C1 segment of cervical spinal cord (tissue), 14 donors: Measurements from ENCODE around the gene ZPLD1.

Experiments used
- DNase-seq, 14 donors: peaks; one replicate each; lab custom pipeline; 2025; lab: John Stamatoyannopoulos, UW

The ZPLD1 gene

GRCh38 chr3:102434715-102435114 lies at the start of gene ZPLD1:
Gene ZPLD1, plus strand, starts transcription at chr3:102435015. Its CDS starts 3,473 bp downstream, at chr3:102438488.
- no peak for DNase-seq

- DNase-seq: no peak
Measured at GRCh38 chr3:102390171-102390864, 44.5 kb upstream of the ZPLD1 start.

DNA sequence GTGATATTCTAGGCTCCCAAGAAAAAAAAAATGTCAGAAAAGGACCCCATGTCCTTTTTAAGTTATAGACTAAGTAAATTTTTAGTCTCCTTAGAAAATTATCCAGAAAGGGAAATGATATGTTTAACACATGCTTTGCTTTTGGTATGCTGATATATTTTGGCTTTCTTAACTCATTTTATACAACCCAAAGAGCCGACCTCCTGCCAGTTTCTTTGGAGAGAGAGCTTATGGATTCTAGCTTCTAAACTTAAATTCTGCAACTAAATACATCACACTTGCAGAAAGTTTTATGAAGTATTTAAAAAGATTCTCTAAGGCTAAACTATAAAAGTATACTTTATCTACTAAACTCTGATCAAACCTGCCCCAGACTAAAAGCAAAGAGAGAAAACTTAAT lies 43.9 kb upstream of the ZPLD1 start:
- no peak for DNase-seq

DNA sequence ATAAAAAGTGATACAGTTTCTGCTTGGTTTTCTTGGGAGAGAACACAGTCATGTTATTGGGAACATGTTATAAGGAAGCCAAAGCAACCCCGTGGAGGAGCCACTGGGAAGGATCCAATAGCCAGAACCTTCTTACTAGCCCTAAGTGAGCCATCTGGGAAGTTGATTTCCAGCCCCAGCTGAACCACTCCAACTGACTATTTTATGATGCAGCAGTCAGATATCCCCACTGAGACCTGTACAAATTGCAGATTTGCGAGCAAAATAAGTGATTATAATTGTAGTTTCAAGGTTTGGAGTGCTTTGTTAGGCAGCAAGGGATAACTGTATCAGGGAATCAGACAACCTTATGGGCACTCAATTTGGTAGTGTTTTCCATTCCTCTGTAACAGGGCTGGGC lies 43.3 kb upstream of the ZPLD1 start:
- DNase-seq: no peak

DNA sequence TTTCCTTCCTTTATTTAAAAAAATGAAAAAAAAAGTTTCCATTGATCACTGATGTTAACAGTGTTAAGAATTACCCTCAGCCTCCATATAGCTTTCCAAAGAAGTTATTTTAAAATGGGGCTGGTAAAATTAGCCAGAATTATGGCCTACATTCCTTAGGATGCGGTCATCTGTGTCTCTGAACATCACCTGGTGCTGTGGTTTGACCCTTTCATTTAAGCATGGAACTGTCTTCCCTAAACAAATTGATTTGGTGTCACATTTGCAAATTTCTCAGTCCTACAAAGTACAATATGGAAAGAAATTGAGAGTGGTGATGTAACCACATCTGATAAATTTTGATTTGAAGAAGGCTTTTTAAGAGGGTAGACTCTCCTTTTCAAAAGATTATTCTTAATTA lies 40.3 kb upstream of the ZPLD1 start:
- DNase-seq: no peak

DNA sequence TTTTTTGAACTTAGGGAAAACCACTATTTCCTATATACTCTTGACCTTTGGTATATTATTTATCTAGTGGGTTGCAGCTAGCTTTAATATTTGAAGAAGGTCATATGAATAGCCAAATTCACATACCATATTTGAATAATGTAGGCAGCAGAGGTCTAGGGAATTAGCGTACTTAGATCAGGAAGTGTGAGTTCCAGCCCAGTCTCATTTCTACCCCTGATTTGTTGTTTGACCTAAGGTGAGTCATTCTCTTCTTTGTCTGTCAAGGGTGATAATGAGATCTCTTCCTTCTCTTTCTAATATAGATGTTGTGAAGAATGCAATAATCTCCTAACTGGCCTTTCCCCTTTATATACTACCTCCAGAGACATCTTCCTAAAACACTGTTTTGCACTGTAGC lies 36.6 kb upstream of the ZPLD1 start:
- DNase-seq: no peak

DNA sequence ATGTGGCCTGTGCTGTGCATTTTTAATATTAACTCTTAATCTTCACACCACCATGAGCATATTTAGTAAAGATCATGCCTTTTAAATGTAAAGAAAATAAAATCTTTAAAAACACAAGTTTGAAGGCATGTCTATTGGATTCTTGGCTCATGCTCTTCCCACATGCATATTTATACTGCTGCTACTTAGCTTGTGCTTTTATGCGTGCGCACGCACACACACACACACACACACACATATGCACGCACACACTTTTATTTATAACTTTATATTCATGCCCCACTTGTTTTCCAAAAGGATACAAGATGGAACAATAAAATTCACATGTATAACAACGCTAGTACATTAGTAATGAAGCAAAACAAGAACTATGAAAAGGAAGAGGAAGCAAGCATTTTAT lies 36.1 kb upstream of the ZPLD1 start:
- no peak for DNase-seq

- DNase-seq: no peak
Measured at GRCh38 chr3:102400142-102400541, 34.7 kb upstream of the ZPLD1 start.

- no peak for DNase-seq
Measured at GRCh38 chr3:102400766-102401165, 34.0 kb upstream of the ZPLD1 start.

GRCh38 chr3:102410616-102411015 lies 24.2 kb upstream of the ZPLD1 start:
- no peak for DNase-seq

DNA sequence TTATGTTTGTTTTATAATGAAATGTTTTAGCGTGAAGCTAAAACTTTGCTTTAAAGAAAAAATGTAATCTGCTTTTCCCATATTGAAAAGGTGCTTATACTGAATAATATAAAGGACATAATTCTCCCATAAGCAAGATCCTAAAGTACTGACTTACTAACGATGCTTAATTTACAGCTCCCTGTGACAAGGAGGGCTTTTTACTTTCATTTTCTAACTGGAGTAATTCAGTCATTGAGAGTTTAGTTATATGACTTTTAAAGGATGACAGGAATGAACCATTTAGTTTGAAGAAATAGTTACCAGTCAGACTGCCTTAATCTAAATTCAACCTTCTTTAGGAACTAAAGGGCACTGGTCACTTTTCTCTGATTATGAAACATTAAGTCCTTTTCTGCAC lies 19.3 kb upstream of the ZPLD1 start:
- no peak for DNase-seq

DNA sequence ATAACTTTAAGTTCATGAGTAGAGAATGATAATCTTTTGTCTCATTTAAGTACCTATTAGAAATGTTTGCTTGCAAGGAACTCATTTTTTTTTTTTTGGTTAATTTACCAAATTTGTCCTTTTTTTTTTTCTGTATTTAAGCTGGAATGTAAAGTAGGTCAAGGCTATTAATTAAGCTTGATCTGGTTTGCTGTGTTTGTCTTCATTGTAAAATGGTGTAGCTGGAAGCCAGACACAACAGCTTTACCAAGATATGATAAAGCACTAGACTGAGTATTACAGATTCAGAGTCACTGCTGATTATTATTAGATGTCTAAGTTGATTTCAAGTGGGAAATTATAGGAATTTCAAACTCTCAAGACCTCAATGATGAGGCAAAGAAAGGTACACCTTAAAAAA lies 15.0 kb upstream of the ZPLD1 start:
- DNase-seq: no peak

- DNase-seq: no peak
Measured at GRCh38 chr3:102441832-102442231, 7.0 kb downstream of the ZPLD1 start.

- DNase-seq: no peak
Measured at GRCh38 chr3:102443021-102443420, 8.2 kb downstream of the ZPLD1 start.

DNA sequence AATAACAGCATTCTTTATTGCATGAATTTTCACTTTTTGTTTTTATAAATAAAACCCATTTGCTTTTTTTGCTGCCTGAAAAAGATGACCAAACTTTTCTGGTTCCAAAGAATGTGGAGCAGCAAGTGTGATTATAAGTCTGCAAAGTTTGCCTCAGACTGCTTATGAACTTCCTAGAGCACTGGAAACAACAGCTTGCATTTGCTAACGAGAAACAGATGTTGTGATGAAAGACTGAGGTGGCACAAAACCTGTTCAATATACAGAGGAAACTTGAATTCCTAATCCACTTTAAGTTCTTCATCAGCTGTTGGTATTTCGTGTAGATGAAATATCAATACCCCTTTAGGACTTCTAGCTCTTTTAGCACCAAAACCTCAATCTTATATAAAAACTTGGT lies 9.3 kb downstream of the ZPLD1 start:
- DNase-seq: no peak

- no peak for DNase-seq
Measured at GRCh38 chr3:102447272-102447671, 12.5 kb downstream of the ZPLD1 start.

DNA sequence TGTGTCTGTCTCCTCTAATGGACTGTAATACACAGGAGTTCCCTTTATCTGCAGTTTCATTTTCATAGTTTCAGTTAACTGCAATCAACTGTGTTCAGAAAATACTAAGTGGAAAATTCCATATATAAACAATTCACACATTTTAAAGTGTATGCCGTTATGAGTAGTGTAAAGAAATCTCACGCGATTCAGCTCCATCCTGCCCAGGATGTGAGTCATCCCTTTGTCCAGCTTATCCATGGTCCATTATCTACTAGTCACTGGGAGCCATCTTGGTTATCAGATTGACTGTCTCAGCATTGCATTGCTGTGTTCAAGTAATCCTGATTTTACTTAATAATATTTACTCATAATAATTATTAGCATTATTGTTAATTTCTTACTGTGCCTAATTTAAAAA lies 14.5 kb downstream of the ZPLD1 start:
- no peak for DNase-seq

GRCh38 chr3:102449930-102450329 lies 15.1 kb downstream of the ZPLD1 start:
- no peak for DNase-seq

GRCh38 chr3:102450976-102451375 lies 16.2 kb downstream of the ZPLD1 start:
- DNase-seq: no peak

DNA sequence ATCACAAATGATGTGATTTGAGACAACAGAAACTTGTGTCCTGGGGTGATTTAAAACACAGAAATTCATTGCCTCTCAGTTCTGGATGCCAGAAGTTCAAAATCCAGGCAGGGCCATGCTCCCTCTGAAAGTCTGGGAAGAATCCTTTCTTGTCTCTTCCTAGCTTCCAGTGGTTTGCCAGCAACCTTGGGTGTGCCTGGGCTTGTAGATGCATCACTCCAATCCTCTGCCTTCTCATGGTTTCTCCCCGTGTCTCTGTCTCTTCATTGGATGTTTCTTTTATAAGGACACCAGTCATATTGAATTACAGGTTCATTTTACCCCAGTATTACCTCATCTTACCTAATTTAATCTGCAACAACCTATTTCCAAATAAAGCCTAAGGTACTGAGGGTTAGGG lies 16.7 kb downstream of the ZPLD1 start:
- DNase-seq: no peak

DNA sequence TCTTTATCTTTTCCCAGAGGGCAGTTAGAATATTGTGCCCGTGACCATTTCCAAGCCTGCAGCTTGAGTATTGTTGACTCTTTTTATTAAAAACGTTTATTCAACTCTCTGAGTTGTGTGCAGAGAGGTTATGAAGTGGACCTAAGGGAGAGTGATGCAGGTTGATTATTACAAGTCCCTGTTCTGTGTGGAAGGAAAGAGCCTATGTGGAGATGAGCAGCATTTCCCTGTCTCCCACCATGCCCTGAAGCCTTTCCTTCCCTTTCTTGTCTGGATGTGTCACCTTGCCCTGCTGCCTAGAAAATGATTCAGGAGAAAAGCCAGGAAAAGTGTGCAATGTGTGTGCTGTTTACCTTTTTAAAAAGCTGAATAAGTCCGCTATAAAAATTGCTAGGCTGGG lies 19.4 kb downstream of the ZPLD1 start:
- DNase-seq: no peak

GRCh38 chr3:102457644-102458043 lies 22.8 kb downstream of the ZPLD1 start:
- no peak for DNase-seq

DNA sequence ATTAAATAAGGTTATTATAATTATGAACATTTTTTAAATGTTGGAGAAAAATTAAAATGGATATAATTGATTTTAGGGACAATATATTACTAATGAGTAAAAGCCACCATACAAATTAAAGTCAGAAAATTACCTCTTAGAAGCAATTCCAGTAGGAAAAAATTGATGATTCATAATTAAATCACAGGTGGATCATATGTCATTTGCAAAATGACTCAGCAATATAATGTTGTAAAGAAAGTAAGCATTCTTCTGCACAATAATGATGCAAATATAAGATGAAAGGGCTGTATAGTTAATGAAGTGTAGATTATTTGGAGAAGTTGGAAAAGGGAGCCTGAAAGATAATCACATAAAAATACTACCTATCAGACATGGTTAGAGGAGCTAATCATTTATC lies 25.8 kb downstream of the ZPLD1 start:
- no peak for DNase-seq

- DNase-seq: no peak
Measured at GRCh38 chr3:102464261-102464660, 29.4 kb downstream of the ZPLD1 start.
